ENCODE measurements around the gene TMEM171. TPM values are rescaled to one million over a fixed set of nuclear protein-coding genes. Genes with fewer than 3 reads are reported as not detected.

The TMEM171 gene
- total RNA-seq, 1 donor = 8.0 TPM

DNA sequence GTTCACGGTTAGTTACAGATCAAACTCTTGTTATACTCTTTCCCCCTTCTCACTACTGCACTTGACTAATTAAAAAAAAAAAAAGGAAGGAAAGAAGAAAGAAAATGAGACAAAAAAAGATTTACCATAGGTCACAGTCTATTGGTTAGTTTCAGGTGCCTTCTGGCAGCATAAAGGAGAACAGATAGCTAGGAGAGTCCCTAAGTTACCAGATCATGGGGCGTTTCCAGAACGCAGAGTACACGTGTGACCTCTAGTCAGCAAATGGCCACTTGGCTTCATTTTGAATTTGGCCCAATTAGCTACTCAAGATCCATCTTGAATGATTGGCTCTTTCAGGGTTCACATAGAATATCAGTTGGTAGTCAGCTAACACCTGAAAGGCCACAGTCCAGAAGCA lies 20.3 kb upstream of the TMEM171 start:
- no peaks in the 10 kb centered on the region for H3K4me1 ChIP-seq (ENCODE audit: insufficient read depth, low read length)
- DNase-seq (ENCODE audit: insufficient read length, low spot score, missing footprints) = no peak
- no peak overlapping the region for H3K4me3 ChIP-seq (ENCODE audit: insufficient read depth, low read length)
- no peaks in the 10 kb centered on the region for H4K20me1 ChIP-seq (ENCODE audit: insufficient read depth, low read length)
- peaks cover 2% of the 10 kb centered on the region for H3K9me3 ChIP-seq (ENCODE audit: low read depth, low read length)
- no peaks in the 10 kb centered on the region for H3K79me2 ChIP-seq (ENCODE audit: insufficient read depth, low read length)
- no peak for TF ChIP-seq CTCF (IDR thresholded peaks at IDR 0.05; ENCODE audit: extremely low read depth, low read depth, low read length)
- H3K4me2 ChIP-seq (ENCODE audit: insufficient read depth, low read length) = no peak overlapping the region
- no peak overlapping the region for H3K27ac ChIP-seq (ENCODE audit: low read depth, low read length)
- H2AFZ ChIP-seq (ENCODE audit: low read length) = no peak overlapping the region
- no peaks in the 10 kb centered on the region for H3K36me3 ChIP-seq (ENCODE audit: insufficient read depth, low read length)
- no peaks in the 10 kb centered on the region for H3K27me3 ChIP-seq (ENCODE audit: insufficient read depth, low read length)

GRCh38 chr5:73103870-73104299 lies 16.5 kb upstream of the TMEM171 start:
- Histone ChIP-seq H2AFZ (ENCODE audit: low read length) (no peak overlapping the region), H3K36me3 (ENCODE audit: insufficient read depth, low read length) (no peaks in the 10 kb centered on the region), H3K27me3 (ENCODE audit: insufficient read depth, low read length) (no peaks in the 10 kb centered on the region), H3K4me2 (ENCODE audit: insufficient read depth, low read length) (no peak overlapping the region), H4K20me1 (ENCODE audit: insufficient read depth, low read length) (no peaks in the 10 kb centered on the region), H3K79me2 (ENCODE audit: insufficient read depth, low read length) (no peaks in the 10 kb centered on the region), H3K27ac (ENCODE audit: low read depth, low read length) (no peak overlapping the region), H3K9me3 (ENCODE audit: low read depth, low read length) (no peaks in the 10 kb centered on the region), H3K4me3 (ENCODE audit: insufficient read depth, low read length) (no peak overlapping the region), H3K4me1 (ENCODE audit: insufficient read depth, low read length) (no peaks in the 10 kb centered on the region)
- TF ChIP-seq CTCF (IDR thresholded peaks at IDR 0.05; ENCODE audit: extremely low read depth, low read depth, low read length) = no peak
- no peak for DNase-seq (ENCODE audit: insufficient read length, low spot score, missing footprints)

- no peaks in the 10 kb centered on the region for H4K20me1 ChIP-seq (ENCODE audit: insufficient read depth, low read length)
- no peak for TF ChIP-seq CTCF (IDR thresholded peaks at IDR 0.05; ENCODE audit: extremely low read depth, low read depth, low read length)
- H3K9me3 ChIP-seq (ENCODE audit: low read depth, low read length) = no peaks in the 10 kb centered on the region
Observed at GRCh38 chr5:73104326-73104725, 16.0 kb upstream of the TMEM171 start.

GRCh38 chr5:73106335-73106734 lies 14.0 kb upstream of the TMEM171 start:
- Histone ChIP-seq H3K27me3 (ENCODE audit: insufficient read depth, low read length) (no peaks in the 10 kb centered on the region), H2AFZ (ENCODE audit: low read length) (no peak overlapping the region), H4K20me1 (ENCODE audit: insufficient read depth, low read length) (no peaks in the 10 kb centered on the region), H3K4me2 (ENCODE audit: insufficient read depth, low read length) (no peak overlapping the region), H3K4me1 (ENCODE audit: insufficient read depth, low read length) (no peaks in the 10 kb centered on the region), H3K79me2 (ENCODE audit: insufficient read depth, low read length) (no peaks in the 10 kb centered on the region), H3K36me3 (ENCODE audit: insufficient read depth, low read length) (no peaks in the 10 kb centered on the region), H3K27ac (ENCODE audit: low read depth, low read length) (no peak overlapping the region), H3K9me3 (ENCODE audit: low read depth, low read length) (no peaks in the 10 kb centered on the region), H3K4me3 (ENCODE audit: insufficient read depth, low read length) (no peak overlapping the region)
- no peak for TF ChIP-seq CTCF (IDR thresholded peaks at IDR 0.05; ENCODE audit: extremely low read depth, low read depth, low read length)
- DNase-seq (ENCODE audit: insufficient read length, low spot score, missing footprints) = peak; percentile 2

More at GRCh38 chr5:73104326-73104725, 16.0 kb upstream of the TMEM171 start:
- Histone ChIP-seq H3K4me2 (ENCODE audit: insufficient read depth, low read length) (no peak overlapping the region), H2AFZ (ENCODE audit: low read length) (no peak overlapping the region), H3K4me1 (ENCODE audit: insufficient read depth, low read length) (no peaks in the 10 kb centered on the region), H3K4me3 (ENCODE audit: insufficient read depth, low read length) (no peak overlapping the region), H3K36me3 (ENCODE audit: insufficient read depth, low read length) (no peaks in the 10 kb centered on the region), H3K79me2 (ENCODE audit: insufficient read depth, low read length) (no peaks in the 10 kb centered on the region), H3K27ac (ENCODE audit: low read depth, low read length) (no peak overlapping the region), H3K27me3 (ENCODE audit: insufficient read depth, low read length) (no peaks in the 10 kb centered on the region)
- no peak for DNase-seq (ENCODE audit: insufficient read length, low spot score, missing footprints)

Data from osteoblast (primary cell).